SH-SY5Y (cell line): ENCODE measurements around the gene IMMP2L.

Experiments
- GATA2 ChIP-seq: IDR thresholded peaks from 2 replicates; pipeline ENCODE4 v1.6.1; 2011; ENCODE audit warnings: mild to moderate bottlenecking, low read depth, low read length
- GATA3 ChIP-seq: IDR thresholded peaks from 2 replicates; pipeline ENCODE4 v1.6.1; 2011; ENCODE audit warnings: low read depth, mild to moderate bottlenecking, low read length, moderate library complexity

DNA sequence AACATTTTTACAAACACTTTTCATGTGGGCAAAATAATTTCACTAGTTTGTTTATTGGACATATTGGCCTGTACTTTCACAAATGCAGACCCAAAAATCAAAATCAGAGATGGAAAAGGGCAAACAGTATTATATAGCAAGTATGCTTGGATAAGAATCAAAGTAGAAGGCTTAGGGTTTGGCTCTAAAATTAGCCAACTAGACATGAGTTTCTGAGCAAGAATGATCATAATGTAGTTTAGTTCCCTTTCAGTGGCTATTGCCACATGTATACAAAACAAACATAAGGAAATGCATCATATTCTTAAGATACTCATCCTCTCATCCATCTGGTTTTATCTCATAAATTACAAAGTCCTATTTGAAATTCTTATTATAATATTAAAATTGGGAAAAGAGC is 132.5 kb downstream of the IMMP2L start:
- TF ChIP-seq GATA2 = no peak
- no peak for TF ChIP-seq GATA3
